Neural crest cell (in vitro differentiated cells): ENCODE results near the gene CCNL1. TPM values are rescaled to one million over a fixed set of nuclear protein-coding genes. Genes with fewer than 3 reads are reported as not detected.
A peak's percentile ranks its signal among the peaks of the same experiment; 100 is the strongest.

Experiments used
- DNase-seq: peaks from one replicate; pipeline ENCODE4 v3.0.0; 2021; ENCODE audit warnings: low read depth, mixed read lengths, low spot score
- H3K27ac Mint-ChIP-seq: one replicate; pipeline ENCODE4 v1.8.0; 2021; ENCODE audit warnings: mild to moderate bottlenecking, mixed read lengths; ENCODE audit not compliant: unreplicated experiment
- H3K27me3 Mint-ChIP-seq: 2 replicates; pipeline ENCODE4 v1.8.0; 2021; ENCODE audit warnings: low read depth, mild to moderate bottlenecking, mixed read lengths
- H3K36me3 Mint-ChIP-seq: 2 replicates; pipeline ENCODE4 v1.8.0; 2021; ENCODE audit warnings: low read depth, mild to moderate bottlenecking, mixed read lengths
- H3K4me1 Mint-ChIP-seq: 2 replicates; pipeline ENCODE4 v1.8.0; 2021; ENCODE audit warnings: mixed read lengths
- H3K4me3 Mint-ChIP-seq: one replicate; pipeline ENCODE4 v1.8.0; 2021; ENCODE audit warnings: mild to moderate bottlenecking, mixed read lengths
- H3K9me3 Mint-ChIP-seq: 2 replicates; pipeline ENCODE4 v1.8.0; 2021; ENCODE audit warnings: mixed read lengths
- CTCF ChIP-seq: fragments of 200-600 bp; sonication (generic); conservative IDR thresholded peaks from 2 replicates; pipeline ENCODE4 v1.5.0; 2021; ENCODE audit warnings: antibody characterized with exemption, mild to moderate bottlenecking
- total RNA-seq: library from RNA; stranded (reverse); gene quantifications from 2 replicates; pipeline ENCODE4 v1.2.1, GENCODE V29; 2021

Gene CCNL1
- total RNA-seq, 1 donor from 2014 or later, result 127 TPM

- no peak for DNase-seq
- Mint-ChIP-seq H3K4me1 (peaks cover 25% of the 10 kb centered on the region), H3K9me3 (no peaks in the 10 kb centered on the region), H3K36me3 (no peaks in the 10 kb centered on the region), H3K27ac (peak overlapping the region; percentile 63), H3K4me3 (no peak overlapping the region), H3K27me3 (no peaks in the 10 kb centered on the region)
- no peak for TF ChIP-seq CTCF
These were observed 31.8 kb downstream of the CCNL1 start for GRCh38 chr3:157127831-157128767.

- DNase-seq, result no peak
- Mint-ChIP-seq H3K27me3 (no peaks in the 10 kb centered on the region), H3K4me3 (no peak overlapping the region), H3K36me3 (no peaks in the 10 kb centered on the region), H3K4me1 (peaks cover 25% of the 10 kb centered on the region), H3K9me3 (no peaks in the 10 kb centered on the region), H3K27ac (no peak overlapping the region)
- no peak for TF ChIP-seq CTCF
These were observed 32.7 kb downstream of the CCNL1 start for GRCh38 chr3:157127268-157127667.

GRCh38 chr3:157126365-157126764 lies 33.6 kb downstream of the CCNL1 start:
- H3K27ac Mint-ChIP-seq, result no peak overlapping the region
- H3K4me1 Mint-ChIP-seq, result peaks cover 24% of the 10 kb centered on the region
- H3K27me3 Mint-ChIP-seq, result no peaks in the 10 kb centered on the region
- H3K9me3 Mint-ChIP-seq, result no peaks in the 10 kb centered on the region
- no peaks in the 10 kb centered on the region for H3K36me3 Mint-ChIP-seq
- no peak overlapping the region for H3K4me3 Mint-ChIP-seq
- no peak for DNase-seq
- no peak for TF ChIP-seq CTCF

GRCh38 chr3:157125101-157125500 lies 34.8 kb downstream of the CCNL1 start:
- H3K4me3 Mint-ChIP-seq, result no peak overlapping the region

GRCh38 chr3:157123621-157124020 lies 36.3 kb downstream of the CCNL1 start:
- H3K27ac Mint-ChIP-seq, result no peak overlapping the region
- no peaks in the 10 kb centered on the region for H3K36me3 Mint-ChIP-seq
- H3K27me3 Mint-ChIP-seq, result no peaks in the 10 kb centered on the region
- no peak for TF ChIP-seq CTCF
- DNase-seq, result no peak
- H3K4me3 Mint-ChIP-seq, result no peak overlapping the region
- H3K4me1 Mint-ChIP-seq, result peaks cover 4% of the 10 kb centered on the region
- H3K9me3 Mint-ChIP-seq, result peaks cover 3% of the 10 kb centered on the region

More at GRCh38 chr3:157125101-157125500, 34.8 kb downstream of the CCNL1 start:
- no peaks in the 10 kb centered on the region for H3K9me3 Mint-ChIP-seq
- H3K4me1 Mint-ChIP-seq, result peaks cover 15% of the 10 kb centered on the region
- no peaks in the 10 kb centered on the region for H3K27me3 Mint-ChIP-seq
- DNase-seq, result no peak
- no peaks in the 10 kb centered on the region for H3K36me3 Mint-ChIP-seq
- no peak overlapping the region for H3K27ac Mint-ChIP-seq
- TF ChIP-seq CTCF, result no peak
